Large intestine (tissue), 3 donors: Measurements from ENCODE around the gene SPIRE2. TPM values are rescaled to one million over a fixed set of nuclear protein-coding genes. Genes with fewer than 3 reads are reported as not detected.
"Not testable (repeated sequence)": the region's sequence is repeated elsewhere in the genome, so short reads cannot be mapped to it uniquely, and the experiment has no call there.

Source experiments
- DNase-seq, 2 donors: peaks; one replicate each; pipeline versions ENCODE4 v3.0.0 to v3.0.0-alpha.2; 2013
- H3K27ac ChIP-seq: one replicate; pipeline ENCODE4 v1.5.1; 2013; ENCODE audit warnings: low read length
- H3K27me3 ChIP-seq: 2 replicates; pipeline ENCODE4 v1.6.1; 2013; ENCODE audit warnings: low read length; ENCODE audit not compliant: control insufficient read depth, insufficient read depth
- H3K36me3 ChIP-seq: 2 replicates; pipeline ENCODE4 v1.6.1; 2013; ENCODE audit warnings: low read length; ENCODE audit not compliant: control insufficient read depth, insufficient read depth
- H3K4me1 ChIP-seq: one replicate; pipeline ENCODE4 v1.6.1; 2013; ENCODE audit warnings: low read length; ENCODE audit not compliant: control insufficient read depth, insufficient read depth
- H3K4me3 ChIP-seq: one replicate; pipeline ENCODE4 v1.5.1; 2013; ENCODE audit warnings: low read length
- H3K9me3 ChIP-seq: one replicate; pipeline ENCODE4 v1.6.1; 2013; ENCODE audit warnings: mild to moderate bottlenecking, low read depth, low read length, moderate library complexity; ENCODE audit not compliant: control insufficient read depth
- WGBS: methylation state at CpG from one replicate; pipeline ENCODE4 v1.1.5; 2013; ENCODE audit warnings: low lambda C conversion rate; ENCODE audit not compliant: insufficient coverage; 5-methylcytosine and 5-hydroxymethylcytosine counted together
- polyA plus RNA-seq: library from polyadenylated mRNA; unstranded; fragments of 120-200 nt; gene quantifications from one replicate; pipeline ENCODE4 v1.2.1, GENCODE V29; 2013

SPIRE2 gene
- polyA plus RNA-seq, 1 donor, result 55.2 TPM

GRCh38 chr16:89908236-89908635 lies 80.0 kb downstream of the SPIRE2 start:
- peaks cover 73% of the 10 kb centered on the region for H3K36me3 ChIP-seq

GRCh38 chr16:89909777-89910716 lies 81.8 kb downstream of the SPIRE2 start:
- Histone ChIP-seq H3K36me3 (peaks cover 58% of the 10 kb centered on the region), H3K27ac (no peak overlapping the region), H3K4me1 (peaks cover 3% of the 10 kb centered on the region), H3K27me3 (no peaks in the 10 kb centered on the region), H3K4me3 (no peak overlapping the region), H3K9me3 (peaks cover 21% of the 10 kb centered on the region)
- WGBS, result no CpG with 5 or more reads among the region's 47 CpGs
- DNase-seq, result peak; percentile 54 to 60

More at GRCh38 chr16:89908236-89908635, 80.0 kb downstream of the SPIRE2 start:
- Histone ChIP-seq H3K27ac (no peak overlapping the region), H3K27me3 (no peaks in the 10 kb centered on the region), H3K4me3 (no peak overlapping the region), H3K4me1 (peaks cover 3% of the 10 kb centered on the region), H3K9me3 (peaks cover 19% of the 10 kb centered on the region)
- no peak for DNase-seq
- WGBS, result 100% methylated on average over 1 of the region's 4 CpGs

GRCh38 chr16:89910717-89911354 lies 82.6 kb downstream of the SPIRE2 start:
- H3K27me3 ChIP-seq, result no peaks in the 10 kb centered on the region
- DNase-seq, result no peak
- no peak overlapping the region for H3K4me3 ChIP-seq
- no CpG with 5 or more reads among the region's 27 CpGs for WGBS
- peaks cover 17% of the 10 kb centered on the region for H3K9me3 ChIP-seq
- H3K4me1 ChIP-seq, result peaks cover 3% of the 10 kb centered on the region
- H3K36me3 ChIP-seq, result peaks cover 50% of the 10 kb centered on the region
- no peak overlapping the region for H3K27ac ChIP-seq

GRCh38 chr16:89911375-89911774 lies 83.1 kb downstream of the SPIRE2 start:
- H3K27me3 ChIP-seq, result no peaks in the 10 kb centered on the region
- H3K9me3 ChIP-seq, result peaks cover 12% of the 10 kb centered on the region
- no peak overlapping the region for H3K4me3 ChIP-seq
- no CpG with 5 or more reads among the region's 14 CpGs for WGBS
- DNase-seq, result no peak
- H3K4me1 ChIP-seq, result peaks cover 3% of the 10 kb centered on the region
- peaks cover 45% of the 10 kb centered on the region for H3K36me3 ChIP-seq
- H3K27ac ChIP-seq, result no peak overlapping the region

- Histone ChIP-seq H3K9me3 (peaks cover 12% of the 10 kb centered on the region), H3K4me3 (no peak overlapping the region), H3K36me3 (peaks cover 37% of the 10 kb centered on the region), H3K27me3 (no peaks in the 10 kb centered on the region), H3K27ac (no peak overlapping the region), H3K4me1 (peaks cover 3% of the 10 kb centered on the region)
- WGBS, result no CpG with 5 or more reads among the region's 13 CpGs
- DNase-seq, result no peak
Observed at GRCh38 chr16:89912143-89912542, 83.9 kb downstream of the SPIRE2 start.

- WGBS, result no CpG with 5 or more reads among the region's 14 CpGs
- Histone ChIP-seq H3K36me3 (peaks cover 37% of the 10 kb centered on the region), H3K27me3 (no peaks in the 10 kb centered on the region), H3K4me1 (peaks cover 7% of the 10 kb centered on the region), H3K4me3 (no peak overlapping the region), H3K27ac (no peak overlapping the region), H3K9me3 (peaks cover 11% of the 10 kb centered on the region)
- DNase-seq, result no peak
Observed at GRCh38 chr16:89912627-89913026, 84.4 kb downstream of the SPIRE2 start.

GRCh38 chr16:89913408-89914387 lies 85.4 kb downstream of the SPIRE2 start:
- Histone ChIP-seq H3K9me3 (peaks cover 4% of the 10 kb centered on the region), H3K27me3 (peaks cover 5% of the 10 kb centered on the region), H3K27ac (no peak overlapping the region), H3K4me3 (no peak overlapping the region), H3K4me1 (peaks cover 17% of the 10 kb centered on the region), H3K36me3 (peaks cover 33% of the 10 kb centered on the region)
- WGBS, result no CpG with 5 or more reads among the region's 30 CpGs
- no peak for DNase-seq

- not testable (repeated sequence) for H3K27ac ChIP-seq, H3K4me3 ChIP-seq, DNase-seq
- H3K27me3 ChIP-seq, result peaks cover 16% of the 10 kb centered on the region
- peaks cover 21% of the 10 kb centered on the region for H3K4me1 ChIP-seq
- H3K9me3 ChIP-seq, result peaks cover 11% of the 10 kb centered on the region
- no CpG with 5 or more reads among the region's 11 CpGs for WGBS
- peaks cover 26% of the 10 kb centered on the region for H3K36me3 ChIP-seq
Observed at GRCh38 chr16:89914642-89915285, 86.5 kb downstream of the SPIRE2 start.

GRCh38 chr16:89915303-89916232 lies 87.3 kb downstream of the SPIRE2 start:
- Histone ChIP-seq H3K27me3 (peaks cover 24% of the 10 kb centered on the region), H3K36me3 (peaks cover 18% of the 10 kb centered on the region), H3K9me3 (peaks cover 13% of the 10 kb centered on the region), H3K4me1 (peaks cover 18% of the 10 kb centered on the region), H3K4me3 (no peak overlapping the region), H3K27ac (no peak overlapping the region)
- WGBS, result no CpG with 5 or more reads among the region's 40 CpGs
- no peak for DNase-seq
